Liver (tissue), 9 donors: Measurements from ENCODE around the gene ARSB. TPM values are rescaled to one million over a fixed set of nuclear protein-coding genes. Genes with fewer than 3 reads are reported as not detected.

Experiments used
- DNase-seq: peaks from one replicate; pipeline ENCODE4 v3.0.0-alpha.2; 2017; ENCODE audit warnings: low spot score
- H3K27ac ChIP-seq, 2 donors: one replicate each; pipeline ENCODE4 v1.7.0; 2013; ENCODE audit warnings: inconsistent platforms in 2 of 2, low read length in 2 of 2, control low read depth in 1 of 2, low read depth in 1 of 2, mild to moderate bottlenecking in 1 of 2
- H3K27me3 ChIP-seq, 4 donors: one replicate each; pipeline versions ENCODE4 v1.6.1 to v1.7.0; 2013; ENCODE audit warnings: low read length in 3 of 4, inconsistent platforms in 1 of 4, mild to moderate bottlenecking in 1 of 4, moderate library complexity in 1 of 4; ENCODE audit not compliant: control insufficient read depth in 4 of 4, insufficient read depth in 4 of 4
- H3K36me3 ChIP-seq, 4 donors: one replicate each; pipeline versions ENCODE4 v1.6.1 to v1.7.0; 2013; ENCODE audit warnings: low read length in 3 of 4, mild to moderate bottlenecking in 3 of 4, low read depth in 1 of 4, moderate library complexity in 1 of 4; ENCODE audit not compliant: control insufficient read depth in 4 of 4, insufficient read depth in 3 of 4
- H3K4me1 ChIP-seq, 4 donors: one replicate each; pipeline versions ENCODE4 v1.6.1 to v1.7.0; 2013; ENCODE audit warnings: low read length in 3 of 4, mild to moderate bottlenecking in 3 of 4, moderate library complexity in 1 of 4; ENCODE audit not compliant: control insufficient read depth in 4 of 4, insufficient read depth in 4 of 4
- H3K4me3 ChIP-seq, 3 donors: one replicate each; pipeline versions ENCODE4 v1.6.1 to v1.7.0; 2013; ENCODE audit warnings: low read length in 3 of 3, control low read depth in 1 of 3, low read depth in 1 of 3, mild to moderate bottlenecking in 1 of 3
- H3K9ac ChIP-seq, 2 donors: one replicate each; pipeline ENCODE4 v1.7.0; 2013; ENCODE audit warnings: low read length in 2 of 2, mild to moderate bottlenecking in 2 of 2, moderate library complexity in 2 of 2, control low read depth in 1 of 2, low read depth in 1 of 2
- H3K9me3 ChIP-seq, 4 donors: one replicate each; pipeline versions ENCODE4 v1.6.1 to v1.7.0; 2013; ENCODE audit warnings: low read length in 3 of 4; ENCODE audit not compliant: control insufficient read depth in 4 of 4
- ATF3 ChIP-seq: IDR thresholded peaks from 2 replicates; pipeline ENCODE4 v1.6.1; 2016; ENCODE audit warnings: antibody characterized with exemption
- CTCF ChIP-seq: fragments of 150-350 bp; IDR thresholded peaks from 2 replicates; pipeline ENCODE4 v1.5.1; 2017; ENCODE audit warnings: improper control_type of control experiment, low read depth, low read length; ENCODE audit not compliant: missing input control
- EGR1 ChIP-seq, 2 donors: IDR thresholded peaks; 2 replicates each; pipeline ENCODE4 v1.6.1; 2016 to 2018; ENCODE audit warnings: antibody characterized with exemption in 2 of 2, low read depth in 2 of 2
- FOXA1 ChIP-seq: IDR thresholded peaks from 2 replicates; pipeline ENCODE4 v1.6.1; 2016; ENCODE audit warnings: antibody characterized with exemption
- GABPA ChIP-seq, 2 donors: IDR thresholded peaks in 1 of 2; conservative IDR thresholded peaks in 1 of 2; 2 replicates each; pipeline ENCODE4 v1.6.1; 2016; ENCODE audit warnings: antibody characterized with exemption in 2 of 2, mild to moderate bottlenecking in 1 of 2, moderate library complexity in 1 of 2
- JUND ChIP-seq, 2 donors: IDR thresholded peaks; 2 replicates each; pipeline ENCODE4 v1.6.1; 2016; ENCODE audit warnings: antibody characterized with exemption in 2 of 2
- MAX ChIP-seq: IDR thresholded peaks from 2 replicates; pipeline ENCODE4 v1.6.1; 2016; ENCODE audit warnings: antibody characterized with exemption
- NR2F2 ChIP-seq: IDR thresholded peaks from 2 replicates; pipeline ENCODE4 v1.6.1; 2016; ENCODE audit warnings: antibody characterized with exemption
- RAD21 ChIP-seq, 2 donors: IDR thresholded peaks; 2 replicates each; pipeline ENCODE4 v1.6.1; 2016; ENCODE audit warnings: antibody characterized with exemption in 2 of 2, mild to moderate bottlenecking in 2 of 2
- RXRA ChIP-seq, 2 donors: IDR thresholded peaks; 2 replicates each; pipeline ENCODE4 v1.6.1; 2017 to 2018; ENCODE audit warnings: antibody characterized with exemption in 2 of 2, mild to moderate bottlenecking in 1 of 2
- SP1 ChIP-seq: IDR thresholded peaks from 2 replicates; pipeline ENCODE4 v1.6.1; 2018; ENCODE audit warnings: antibody characterized with exemption, mild to moderate bottlenecking
- TAF1 ChIP-seq: conservative IDR thresholded peaks from 2 replicates; pipeline ENCODE4 v1.6.1; 2016; ENCODE audit warnings: antibody characterized with exemption, mild to moderate bottlenecking
- YY1 ChIP-seq: IDR thresholded peaks from 2 replicates; pipeline ENCODE4 v1.6.1; 2016; ENCODE audit warnings: antibody characterized with exemption, mild to moderate bottlenecking
- WGBS: extraction: QIAGEN DNeasy Blood & Tissue Kit; methylation state at CpG from one replicate; pipeline ENCODE4 v1.1.7; 2013; 5-methylcytosine and 5-hydroxymethylcytosine counted together
- polyA plus RNA-seq, 2 donors: library from polyadenylated mRNA; stranded (reverse) in 1 of 2; unstranded in 1 of 2; fragments of 200-250 nt in 1 of 2; fragments of >200 nt in 1 of 2; fragmentation: Nextera tagmentation in 1 of 2; extraction: Ambion mirVana in 1 of 2; gene quantifications; one replicate each; pipeline versions ENCODE4 v1.2.1 to v1.2.3, GENCODE V29; 2013 to 2015
- total RNA-seq, 2 donors: library from RNA; depleted of rRNA; stranded (reverse); fragments of >200 nt; gene quantifications; one replicate each; pipeline ENCODE4 v1.2.3, GENCODE V29; 2014
- donor health status: healthy.
- donor health status: healthy.
- donor health status: healthy.
- donor health status: healthy.
- donor health status: healthy.

The ARSB gene
- total and polyA plus RNA-seq, 4 donors, result 3.5 to 26.2 (median 8.7) TPM

- TF ChIP-seq FOXA1 (no peak), NR2F2 (no peak), YY1 (no peak)
- H3K27me3 ChIP-seq, result no peaks in the 10 kb centered on the region
- H3K27ac ChIP-seq, result no peak overlapping the region
- 94% methylated on average over 7 of the region's 7 CpGs for WGBS
- H3K36me3 ChIP-seq, result no peaks in the 10 kb centered on the region
- H3K9me3 ChIP-seq, result no peaks in the 10 kb centered on the region
- no peak overlapping the region for H3K4me3 ChIP-seq
- DNase-seq, result no peak
- no peaks in the 10 kb centered on the region for H3K4me1 ChIP-seq
- H3K9ac ChIP-seq, result no peak overlapping the region
These were observed 237.3 kb downstream of the ARSB start for GRCh38 chr5:78747705-78748359.

- WGBS, result 79% methylated on average over 10 of the region's 10 CpGs
- no peaks in the 10 kb centered on the region for H3K27me3 ChIP-seq
- no peaks in the 10 kb centered on the region for H3K36me3 ChIP-seq
- H3K27ac ChIP-seq, result no peak overlapping the region
- no peak for DNase-seq
- H3K9me3 ChIP-seq, result no peaks in the 10 kb centered on the region
- H3K4me3 ChIP-seq, result no peak overlapping the region
- no peak overlapping the region for H3K9ac ChIP-seq
- no peaks in the 10 kb centered on the region for H3K4me1 ChIP-seq
- TF ChIP-seq EGR1 (IDR thresholded peaks at IDR 0.05; ENCODE audit: low read depth in 2 of 2) (no peak), RXRA (IDR thresholded peaks at IDR 0.05) (no peak), MAX (no peak), CTCF (no peak), NR2F2 (no peak), RAD21 (IDR thresholded peaks at IDR 0.05) (no peak), YY1 (no peak), TAF1 (no peak), GABPA (IDR thresholded peaks at IDR 0.05 in 1 of 2, conservative IDR thresholded peaks at IDR 0.05 in 1 of 2) (no peak), FOXA1 (no peak), ATF3 (no peak), JUND (IDR thresholded peaks at IDR 0.05) (no peak), SP1 (no peak)
These were observed 238.1 kb downstream of the ARSB start for GRCh38 chr5:78747055-78747454.

- Histone ChIP-seq H3K36me3 (no peaks in the 10 kb centered on the region), H3K27me3 (no peaks in the 10 kb centered on the region), H3K4me1 (no peaks in the 10 kb centered on the region), H3K9me3 (no peaks in the 10 kb centered on the region), H3K27ac (no peak overlapping the region), H3K4me3 (no peak overlapping the region), H3K9ac (no peak overlapping the region)
- no peak for TF ChIP-seq ATF3
- TF ChIP-seq SP1, result no peak
- TF ChIP-seq TAF1, result no peak
- no peak for DNase-seq
- WGBS, result 84% methylated on average over 6 of the region's 6 CpGs
These were observed 238.9 kb downstream of the ARSB start for GRCh38 chr5:78746021-78746770.
